Breast epithelium (tissue), 4 donors: ENCODE measurements around the gene TSPAN10. TPM values are rescaled to one million over a fixed set of nuclear protein-coding genes. Genes with fewer than 3 reads are reported as not detected.

Source experiments
- DNase-seq, 2 donors: peaks; one replicate each; pipeline ENCODE4 v3.0.0-alpha.2; 2019; ENCODE audit warnings: low spot score in 2 of 2
- H3K27ac ChIP-seq, 2 donors: fragments of 200-600 bp; sonication (generic) in 1 of 2; one replicate each; pipeline ENCODE4 v1.5.1; 2016 to 2019; ENCODE audit warnings: mild to moderate bottlenecking in 1 of 2
- H3K27me3 ChIP-seq, 2 donors: fragments of 200-600 bp; sonication (generic) in 1 of 2; one replicate each; pipeline versions ENCODE4 v1.5.1 to v1.6.0; 2017 to 2019; ENCODE audit warnings: control low read depth in 1 of 2, mild to moderate bottlenecking in 1 of 2
- H3K36me3 ChIP-seq: fragments of 200-600 bp; one replicate; pipeline ENCODE4 v1.5.1; 2019
- H3K4me1 ChIP-seq, 2 donors: fragments of 200-600 bp; sonication (generic); one replicate each; pipeline ENCODE4 v1.5.1; 2016 to 2019; ENCODE audit warnings: control low read depth in 1 of 2
- H3K4me3 ChIP-seq, 3 donors: fragments of 200-600 bp; sonication (generic); 1 replicate in 2 of 3; 2 replicates in 1 of 3; pipeline ENCODE4 v1.5.1; 2016 to 2019; ENCODE audit warnings: mild to moderate bottlenecking in 3 of 3, moderate library complexity in 2 of 3
- H3K9me3 ChIP-seq, 2 donors: fragments of 200-600 bp; sonication (generic) in 1 of 2; one replicate each; pipeline ENCODE4 v1.5.1; 2016 to 2019; ENCODE audit warnings: control low read depth in 1 of 2
- POLR2A ChIP-seq: fragments of 450-650 bp; IDR thresholded peaks from one replicate; pipeline ENCODE4 v1.6.1; 2016; ENCODE audit warnings: antibody characterized with exemption, mild to moderate bottlenecking, moderate library complexity
- POLR2AphosphoS5 ChIP-seq, 3 donors: sonication (generic); formaldehyde crosslinking; IDR thresholded peaks; one replicate each; pipeline ENCODE4 v1.6.1; 2017; ENCODE audit warnings: antibody characterized with exemption in 3 of 3
- intact Hi-C: fragments of 100-400 bp; cut with DNase I; formaldehyde crosslinking; loops from one replicate; pipeline ENCODE4 v1.15.1; 2023; ENCODE audit warnings: low total_unique reads
- total RNA-seq, 3 donors: library from RNA; depleted of rRNA; stranded (reverse); fragments of >200 nt; gene quantifications; one replicate each; pipeline ENCODE4 v1.1.0, GENCODE V29; 2016
- TF ChIP-seq, protein P1 (sequence below), 3 donors: fragments of 450-650 bp; IDR thresholded peaks; one replicate each; pipeline ENCODE4 v1.5.1; 2016 to 2017; ENCODE audit warnings: antibody characterized with exemption in 3 of 3, mild to moderate bottlenecking in 3 of 3, moderate library complexity in 3 of 3

Gene TSPAN10
- total RNA-seq, 3 donors from 2014 or later: 0.80 to 3.5 (median 2.6) TPM

DNA sequence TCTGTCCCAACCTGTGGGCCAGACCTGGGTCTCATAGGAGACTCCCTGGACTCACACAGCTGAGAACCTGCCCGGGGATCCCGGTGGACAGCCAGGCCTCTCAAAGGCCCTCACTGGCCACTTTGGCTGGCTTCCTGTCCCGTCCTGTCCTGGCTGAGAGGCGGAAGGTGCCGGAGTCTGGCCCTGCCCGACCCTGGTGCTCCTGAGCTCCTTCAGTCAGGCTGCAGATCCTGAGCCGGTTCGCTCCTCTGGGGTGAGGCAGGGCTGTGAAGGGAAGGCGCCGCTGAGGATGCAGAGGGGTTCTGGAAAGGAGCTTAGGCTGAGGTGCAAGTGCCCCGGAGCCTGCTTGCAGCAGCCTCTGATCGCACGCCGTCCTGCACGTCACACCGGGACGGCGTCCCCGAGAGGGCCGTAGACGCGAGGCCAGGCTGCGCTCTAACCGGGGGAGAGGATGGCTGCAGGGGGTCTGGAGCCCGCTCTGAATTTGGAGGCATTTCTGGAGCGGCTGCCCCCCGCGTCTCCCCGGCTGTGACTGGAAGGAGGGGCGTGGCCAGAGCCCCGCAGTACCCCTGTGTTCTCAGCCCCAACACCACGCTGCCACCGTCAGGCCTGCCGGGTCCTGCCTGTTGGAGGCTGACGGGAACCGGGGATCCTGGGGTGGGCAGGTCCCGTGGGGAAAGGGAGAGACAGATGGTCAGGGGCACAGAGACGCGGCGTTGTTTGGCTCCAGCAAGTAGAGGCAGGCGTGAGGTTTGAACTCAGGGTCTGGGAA is 51.0 kb downstream of the TSPAN10 start:
- intact Hi-C loops: no loop called here
- no peak for TF ChIP-seq POLR2A
- TF ChIP-seq, protein P1, sequence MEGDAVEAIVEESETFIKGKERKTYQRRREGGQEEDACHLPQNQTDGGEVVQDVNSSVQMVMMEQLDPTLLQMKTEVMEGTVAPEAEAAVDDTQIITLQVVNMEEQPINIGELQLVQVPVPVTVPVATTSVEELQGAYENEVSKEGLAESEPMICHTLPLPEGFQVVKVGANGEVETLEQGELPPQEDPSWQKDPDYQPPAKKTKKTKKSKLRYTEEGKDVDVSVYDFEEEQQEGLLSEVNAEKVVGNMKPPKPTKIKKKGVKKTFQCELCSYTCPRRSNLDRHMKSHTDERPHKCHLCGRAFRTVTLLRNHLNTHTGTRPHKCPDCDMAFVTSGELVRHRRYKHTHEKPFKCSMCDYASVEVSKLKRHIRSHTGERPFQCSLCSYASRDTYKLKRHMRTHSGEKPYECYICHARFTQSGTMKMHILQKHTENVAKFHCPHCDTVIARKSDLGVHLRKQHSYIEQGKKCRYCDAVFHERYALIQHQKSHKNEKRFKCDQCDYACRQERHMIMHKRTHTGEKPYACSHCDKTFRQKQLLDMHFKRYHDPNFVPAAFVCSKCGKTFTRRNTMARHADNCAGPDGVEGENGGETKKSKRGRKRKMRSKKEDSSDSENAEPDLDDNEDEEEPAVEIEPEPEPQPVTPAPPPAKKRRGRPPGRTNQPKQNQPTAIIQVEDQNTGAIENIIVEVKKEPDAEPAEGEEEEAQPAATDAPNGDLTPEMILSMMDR (IDR thresholded peaks at IDR 0.05): no peak
- TF ChIP-seq POLR2AphosphoS5 (IDR thresholded peaks at IDR 0.05): no peak
- Histone ChIP-seq H3K27me3 (no peaks in the 10 kb centered on the region), H3K9me3 (no peaks in the 10 kb centered on the region), H3K4me3 (no peak overlapping the region), H3K27ac (no peak overlapping the region), H3K36me3 (peaks cover 6% of the 10 kb centered on the region), H3K4me1 (peaks cover 10 to 18% of the 10 kb centered on the region in 2 donors)
- no peak for DNase-seq

- no peak for TF ChIP-seq POLR2A
- TF ChIP-seq, protein P1 (IDR thresholded peaks at IDR 0.05): no peak
- TF ChIP-seq POLR2AphosphoS5 (IDR thresholded peaks at IDR 0.05): no peak
- Histone ChIP-seq H3K9me3 (no peaks in the 10 kb centered on the region), H3K27ac (no peak overlapping the region), H3K36me3 (peaks cover 6% of the 10 kb centered on the region), H3K27me3 (no peaks in the 10 kb centered on the region), H3K4me3 (no peak overlapping the region), H3K4me1 (peaks cover 10 to 18% of the 10 kb centered on the region in 2 donors)
- no peak for DNase-seq
- intact Hi-C loops: no loop called here
Measured at GRCh38 chr17:81688616-81689015, 51.6 kb downstream of the TSPAN10 start.

DNA sequence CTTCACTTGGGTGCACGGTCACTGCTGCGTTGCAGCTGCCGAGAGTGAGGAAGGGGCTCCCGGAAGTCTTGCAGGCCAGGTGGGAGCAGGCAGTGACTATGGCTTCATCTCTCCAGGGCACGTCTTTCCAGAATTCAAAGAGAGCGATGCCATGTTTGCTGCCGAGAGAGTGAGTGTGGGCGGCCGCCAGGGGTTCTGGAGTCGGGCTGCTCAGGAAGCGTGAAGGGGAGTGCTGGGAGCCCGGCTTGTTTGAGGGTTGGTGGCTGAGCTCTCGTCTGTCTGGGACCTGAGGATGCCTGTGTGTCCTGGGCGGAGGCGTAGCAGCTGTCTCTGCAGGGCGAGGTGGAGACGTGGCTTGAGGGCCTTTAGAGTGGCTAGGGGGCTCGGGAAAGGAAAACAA is 53.1 kb downstream of the TSPAN10 start:
- H3K4me1 ChIP-seq: peaks cover 5 to 12% of the 10 kb centered on the region in 2 donors
- no peaks in the 10 kb centered on the region for H3K27me3 ChIP-seq
- intact Hi-C loops: no loop called here
- no peaks in the 10 kb centered on the region for H3K9me3 ChIP-seq
- DNase-seq: no peak
- H3K4me3 ChIP-seq: no peak overlapping the region
- no peak overlapping the region for H3K27ac ChIP-seq
- TF ChIP-seq, protein P1 (IDR thresholded peaks at IDR 0.05): no peak
- TF ChIP-seq POLR2A (no peak), POLR2AphosphoS5 (IDR thresholded peaks at IDR 0.05) (no peak)
- H3K36me3 ChIP-seq: peaks cover 6% of the 10 kb centered on the region

GRCh38 chr17:81690549-81690948 is 53.6 kb downstream of the TSPAN10 start:
- no peak for TF ChIP-seq POLR2A
- no peak for TF ChIP-seq POLR2AphosphoS5 (IDR thresholded peaks at IDR 0.05)
- TF ChIP-seq, protein P1 (IDR thresholded peaks at IDR 0.05): no peak
- Histone ChIP-seq H3K4me3 (no peak overlapping the region), H3K36me3 (peaks cover 6% of the 10 kb centered on the region), H3K27ac (no peak overlapping the region), H3K9me3 (no peaks in the 10 kb centered on the region), H3K4me1 (peaks cover under 1 to 7% of the 10 kb centered on the region in 2 donors), H3K27me3 (no peaks in the 10 kb centered on the region)
- intact Hi-C loops: no loop called here
- DNase-seq: no peak

GRCh38 chr17:81691196-81691595 is 54.2 kb downstream of the TSPAN10 start:
- Histone ChIP-seq H3K27me3 (no peaks in the 10 kb centered on the region), H3K27ac (no peak overlapping the region), H3K36me3 (peaks cover 6% of the 10 kb centered on the region), H3K4me1 (peaks cover 0 to under 1% of the 10 kb centered on the region in 2 donors), H3K9me3 (no peaks in the 10 kb centered on the region), H3K4me3 (no peak overlapping the region)
- DNase-seq: no peak
- intact Hi-C loops: no loop called here
- TF ChIP-seq POLR2A (no peak), POLR2AphosphoS5 (IDR thresholded peaks at IDR 0.05) (no peak)
- TF ChIP-seq, protein P1 (IDR thresholded peaks at IDR 0.05): no peak
